Head of caudate nucleus (tissue), 42 donors: ENCODE measurements around the gene ESYT2.

Source experiments
- DNase-seq, 42 donors: peaks; one replicate each; pipeline versions ENCODE4 v3.0.0 to v3.0.0-alpha.2; 2020 to 2021; ENCODE audit warnings: mixed read lengths in 7 of 42
- intact Hi-C: fragments of 100-400 bp; cut with DNase I; formaldehyde crosslinking; loops from one replicate; pipeline ENCODE4 v1.15.0; 2022

ESYT2 gene

DNA sequence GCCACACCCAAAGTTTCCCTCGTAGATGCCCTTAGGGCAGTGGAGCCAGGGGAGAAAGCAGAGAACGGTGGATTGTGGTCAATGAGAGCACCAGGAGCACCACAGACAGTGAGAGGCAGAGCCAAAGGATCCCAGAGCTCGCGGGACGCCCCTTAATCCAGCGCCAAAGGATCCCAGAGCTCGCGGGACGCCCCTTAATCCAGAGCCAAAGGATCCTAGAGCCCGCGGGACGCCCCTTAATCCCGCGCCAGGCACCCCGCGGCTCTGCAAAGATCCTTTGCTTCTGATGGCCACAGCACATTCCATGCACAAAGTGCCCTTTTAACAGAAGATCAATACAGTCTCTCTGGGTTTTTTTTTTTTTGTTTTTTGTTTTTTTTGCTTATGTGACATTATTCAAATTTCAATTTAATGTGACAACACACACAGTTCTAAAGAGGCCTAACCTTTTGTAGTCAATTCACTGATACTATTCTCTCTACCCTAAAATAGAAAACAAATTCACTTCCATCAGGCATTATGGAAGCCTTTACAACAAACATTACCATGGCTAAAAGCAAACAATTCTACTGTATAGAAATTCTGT, 71.8 kb downstream of the ESYT2 start:
- DNase-seq = no peak
- intact Hi-C loops = no loop called here

DNA sequence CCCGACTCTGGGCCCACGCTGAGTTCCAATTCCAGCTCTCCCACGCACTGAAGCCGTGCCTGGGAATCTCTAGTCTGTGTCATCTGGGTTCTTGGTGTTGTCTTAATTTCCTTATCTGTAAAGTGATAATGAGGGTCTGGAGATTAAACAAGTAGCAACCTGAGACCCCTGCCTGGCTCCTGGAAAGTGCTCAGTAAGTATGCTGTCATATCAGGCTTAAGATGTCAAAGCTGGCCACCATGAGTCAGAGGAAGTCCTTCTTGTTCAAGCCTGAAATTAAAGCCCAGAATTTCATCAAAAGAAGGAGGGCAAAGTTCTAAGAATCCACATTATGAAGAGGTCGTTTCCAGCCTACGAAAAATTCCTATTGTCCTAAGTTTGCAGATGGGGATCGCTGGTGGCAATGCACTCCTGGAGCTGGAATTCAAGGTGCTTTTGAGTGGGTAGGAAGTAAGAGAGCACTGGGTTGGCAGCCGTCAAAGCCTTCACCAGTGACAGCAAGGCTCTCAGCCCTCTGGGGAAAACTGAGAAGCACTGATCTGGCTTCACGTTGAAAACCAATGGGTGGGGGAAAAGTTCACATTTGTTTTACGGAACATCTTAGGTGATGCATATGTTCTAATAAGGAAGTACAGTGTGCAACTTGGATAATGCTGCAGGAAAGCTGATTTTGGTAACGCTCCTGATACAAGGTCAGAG, 74.4 kb downstream of the ESYT2 start:
- intact Hi-C loops = no loop called here

GRCh38 chr7:158753900-158754299, 75.4 kb downstream of the ESYT2 start:
- intact Hi-C loops = no loop called here

More for the DNA sequence above, 74.4 kb downstream of the ESYT2 start:
- DNase-seq = peak in 24 of 42 donors; percentile 14 to 81 (median 48)

DNA sequence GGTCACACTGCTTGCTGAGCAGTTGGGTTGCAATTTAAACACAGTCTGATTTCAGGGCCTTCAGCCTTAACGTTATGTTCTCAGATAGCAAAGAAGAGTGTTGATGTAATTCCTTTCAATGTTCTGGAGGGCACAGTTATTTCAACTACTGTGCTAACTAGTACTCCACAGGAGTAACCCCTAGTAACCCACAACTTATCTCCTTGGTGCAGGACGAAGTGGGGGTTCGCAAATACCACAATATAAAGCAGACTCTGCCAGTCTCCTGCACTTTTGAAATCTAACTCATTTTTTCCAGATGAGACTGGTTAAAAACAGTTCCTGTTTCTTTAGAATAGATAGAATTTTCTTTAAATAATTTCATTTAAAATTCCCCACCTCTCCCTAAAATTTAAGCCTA, 77.6 kb downstream of the ESYT2 start:
- intact Hi-C loops = no loop called here
- DNase-seq = no peak

More at GRCh38 chr7:158753900-158754299, 75.4 kb downstream of the ESYT2 start:
- no peak for DNase-seq

GRCh38 chr7:158751199-158751598, 78.1 kb downstream of the ESYT2 start:
- no peak for DNase-seq
- intact Hi-C loops = no loop called here

DNA sequence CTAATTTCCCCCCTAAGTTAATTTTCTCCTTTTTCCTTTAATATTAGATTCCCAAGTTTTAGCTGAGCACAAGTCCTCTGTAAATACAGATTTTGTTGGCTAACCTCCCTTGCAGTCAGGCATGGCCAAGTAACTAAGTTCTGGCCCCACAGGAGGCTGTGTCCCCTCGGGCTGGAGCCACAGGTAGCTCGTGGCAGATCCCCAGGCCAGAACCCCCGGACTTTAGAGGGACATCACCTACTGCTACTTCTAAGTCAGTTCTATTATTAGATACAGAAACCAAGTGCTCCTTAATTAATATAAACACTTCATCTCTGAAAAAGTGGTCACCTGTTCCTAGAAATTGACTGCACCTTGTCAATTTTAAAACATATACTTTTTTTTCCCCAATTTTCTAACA, 78.6 kb downstream of the ESYT2 start:
- peak in 1 of 42 donors; percentile 29 for DNase-seq
- intact Hi-C loops = no loop called here

GRCh38 chr7:158749396-158749795, 79.9 kb downstream of the ESYT2 start:
- intact Hi-C loops = no loop called here
- DNase-seq = peak in 1 of 42 donors; percentile 24

DNA sequence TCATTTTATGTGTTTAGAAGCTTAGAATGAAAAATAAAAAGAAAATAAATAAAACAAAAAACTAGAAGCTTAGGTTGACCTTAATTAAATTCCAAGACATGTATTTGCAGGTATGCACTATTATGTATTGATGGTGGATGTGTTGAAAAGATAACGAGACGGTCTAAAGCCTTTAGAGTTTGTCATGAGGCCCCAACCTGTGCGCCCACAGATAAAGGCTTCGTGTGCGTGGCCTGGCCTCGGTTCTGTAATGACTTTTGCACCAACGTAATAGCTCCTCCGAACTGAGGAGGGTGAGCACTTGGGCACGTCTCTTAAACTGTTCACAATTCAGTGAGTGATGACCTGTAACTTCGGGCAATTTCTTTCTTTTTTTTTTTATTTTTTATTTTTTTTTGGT, 81.0 kb downstream of the ESYT2 start:
- peak in 1 of 42 donors; percentile 22 for DNase-seq
- intact Hi-C loops = no loop called here

GRCh38 chr7:158747408-158747807, 81.9 kb downstream of the ESYT2 start:
- intact Hi-C loops = no loop called here

GRCh38 chr7:158746957-158747356, 82.4 kb downstream of the ESYT2 start:
- peak in 1 of 42 donors; percentile 8 for DNase-seq
- intact Hi-C loops = no loop called here

More at GRCh38 chr7:158747408-158747807, 81.9 kb downstream of the ESYT2 start:
- peak in 1 of 42 donors; percentile 27 for DNase-seq

- intact Hi-C loops = no loop called here
- DNase-seq = no peak
Observed at GRCh38 chr7:158745057-158745715, 84.1 kb downstream of the ESYT2 start.

DNA sequence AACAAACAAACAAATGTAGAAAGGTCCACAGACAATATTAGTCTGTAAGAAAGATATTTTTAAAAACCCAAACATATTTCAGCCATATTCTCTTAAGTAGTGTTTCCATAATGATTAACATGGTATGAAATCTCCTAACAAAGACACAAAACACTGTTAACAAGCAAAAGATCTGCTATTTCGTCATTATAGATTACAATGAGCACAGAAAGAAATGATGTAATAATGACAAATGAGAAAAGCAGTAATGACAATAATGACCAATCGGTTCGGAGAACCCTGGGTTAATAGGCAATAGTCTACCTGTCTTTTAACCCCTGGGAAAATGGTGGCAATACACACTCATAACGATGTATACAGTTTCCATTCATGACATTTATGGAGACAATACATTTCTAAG, 85.2 kb downstream of the ESYT2 start:
- intact Hi-C loops = no loop called here
- DNase-seq = no peak

DNA sequence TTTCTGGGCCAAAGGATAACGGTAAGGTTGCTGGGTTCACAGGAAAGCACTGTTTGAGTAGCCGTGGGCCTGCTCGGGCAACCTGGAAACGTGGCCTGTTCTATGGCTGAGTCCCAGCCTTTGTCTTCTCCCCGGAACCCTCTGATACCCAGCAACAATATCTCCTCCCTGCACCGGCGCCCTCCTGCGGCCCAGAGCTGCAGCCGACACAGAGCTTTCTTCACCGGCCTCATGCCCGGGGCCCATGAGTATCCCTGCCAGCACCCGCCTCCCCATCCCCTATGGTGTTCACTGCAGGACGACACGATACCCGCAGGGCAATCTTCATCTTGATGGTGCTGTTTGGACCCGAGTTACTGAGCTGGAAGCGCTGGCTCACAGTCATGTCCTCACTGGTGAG, 86.1 kb downstream of the ESYT2 start:
- intact Hi-C loops = no loop called here
- DNase-seq = peak in 1 of 42 donors; percentile 10

GRCh38 chr7:158742065-158742821, 87.1 kb downstream of the ESYT2 start:
- peak in 1 of 42 donors; percentile 31 for DNase-seq
- intact Hi-C loops = no loop called here

DNA sequence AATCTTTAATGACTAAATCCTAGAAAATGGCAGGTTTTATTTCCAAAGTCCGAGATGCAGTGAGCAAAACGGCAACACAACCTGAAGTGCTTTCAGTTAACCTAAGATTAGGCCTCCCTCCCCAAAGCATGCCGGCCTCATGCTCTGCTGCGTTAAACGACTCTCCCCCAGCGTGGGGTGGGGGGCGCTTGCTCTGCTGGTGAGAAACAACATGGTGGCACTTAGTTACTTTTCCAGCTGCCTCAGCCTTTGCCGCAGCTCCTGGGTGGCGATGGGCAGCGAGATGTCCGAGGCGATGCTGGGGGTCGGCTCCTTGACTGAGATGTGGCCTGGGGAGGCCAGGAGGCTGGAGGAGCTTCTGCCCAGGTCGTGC, 88.0 kb downstream of the ESYT2 start:
- intact Hi-C loops = no loop called here
- DNase-seq = peak in 1 of 42 donors; percentile 23

DNA sequence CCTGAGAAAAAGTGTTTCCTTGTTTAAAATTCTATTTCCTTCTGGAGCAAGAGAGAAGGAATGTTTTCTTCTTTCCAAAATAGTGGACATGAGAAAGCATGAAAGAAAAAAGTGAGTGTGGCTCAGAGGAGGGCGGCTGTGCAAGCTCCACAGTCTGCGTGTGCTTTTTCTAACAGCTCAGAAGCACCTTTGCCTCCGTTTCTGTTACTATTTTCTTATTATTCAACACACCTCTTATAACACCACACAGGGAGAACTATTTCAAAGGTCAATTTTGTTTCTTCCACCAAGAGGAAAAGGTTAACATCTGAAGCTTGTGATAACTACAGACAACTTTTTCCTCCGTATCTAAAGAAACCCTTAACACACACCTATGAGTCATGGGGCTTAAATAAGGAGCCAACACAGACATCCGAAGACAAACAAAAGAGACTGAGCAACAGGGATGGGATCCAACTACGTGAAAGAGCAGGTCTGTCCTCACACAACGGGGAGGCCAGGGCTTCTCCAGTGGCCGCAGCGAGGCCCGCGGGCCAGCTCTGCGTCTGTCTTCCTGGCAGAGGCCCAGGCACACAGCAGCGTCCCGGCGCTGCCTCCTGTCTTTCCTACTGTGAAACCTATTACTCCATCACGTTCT, 88.5 kb downstream of the ESYT2 start:
- intact Hi-C loops = no loop called here
- DNase-seq = peak in 1 of 42 donors; percentile 34

GRCh38 chr7:158740013-158740656, 89.2 kb downstream of the ESYT2 start:
- peak in 8 of 42 donors; percentile 20 to 49 (median 37) for DNase-seq
- intact Hi-C loops = no loop called here

- peak in 1 of 42 donors; percentile 30 for DNase-seq
- intact Hi-C loops = no loop called here
Observed at GRCh38 chr7:158738841-158739240, 90.5 kb downstream of the ESYT2 start.
